HFFc6 (cell line): ENCODE data around the gene POU2F1. TPM values are rescaled to one million over a fixed set of nuclear protein-coding genes. Genes with fewer than 3 reads are reported as not detected.

ENCODE experiments used
- DNase-seq: peaks from one replicate; pipeline ENCODE4 v3.0.0-alpha.2; 2018
- H3K27ac Mint-ChIP-seq: 2 replicates; pipeline ENCODE4 v1.8.0; 2020; ENCODE audit warnings: mild to moderate bottlenecking, mixed read lengths
- H3K27me3 Mint-ChIP-seq: 2 replicates; pipeline ENCODE4 v1.8.0; 2021; ENCODE audit warnings: mild to moderate bottlenecking, moderate library complexity, mixed read lengths; ENCODE audit not compliant: insufficient read depth
- H3K36me3 Mint-ChIP-seq: 2 replicates; pipeline ENCODE4 v1.8.0; 2021; ENCODE audit warnings: low read depth, mixed read lengths
- H3K4me1 Mint-ChIP-seq: 2 replicates; pipeline ENCODE4 v1.8.0; 2020; ENCODE audit warnings: low read depth, mixed read lengths
- H3K4me3 Mint-ChIP-seq: 2 replicates; pipeline ENCODE4 v1.8.0; 2020; ENCODE audit warnings: mild to moderate bottlenecking, moderate library complexity, mixed read lengths
- H3K9me3 Mint-ChIP-seq: 2 replicates; pipeline ENCODE4 v1.8.0; 2020; ENCODE audit warnings: mild to moderate bottlenecking, mixed read lengths
- total RNA-seq, 6 experiments: library from RNA; stranded (reverse); fragmentation: NEBNext Ultra II Directional; extraction: Animal tissue kit (Norgen Biotek cat#: 25700); gene quantifications; 2 replicates in 1 of 6; 3 replicates in 5 of 6; pipeline ENCODE4 v1.2.3, GENCODE V29; 2021
- TF ChIP-seq, protein P1 (sequence below): fragments of 200-600 bp; sonication (generic); IDR thresholded peaks from 2 replicates; pipeline ENCODE4 v1.5.0; 2021; ENCODE audit warnings: antibody characterized with exemption, mild to moderate bottlenecking

The POU2F1 gene
- total RNA-seq, 6 experiments from 2014 or later = 3.4 to 6.6 (median 4.4) TPM

DNA sequence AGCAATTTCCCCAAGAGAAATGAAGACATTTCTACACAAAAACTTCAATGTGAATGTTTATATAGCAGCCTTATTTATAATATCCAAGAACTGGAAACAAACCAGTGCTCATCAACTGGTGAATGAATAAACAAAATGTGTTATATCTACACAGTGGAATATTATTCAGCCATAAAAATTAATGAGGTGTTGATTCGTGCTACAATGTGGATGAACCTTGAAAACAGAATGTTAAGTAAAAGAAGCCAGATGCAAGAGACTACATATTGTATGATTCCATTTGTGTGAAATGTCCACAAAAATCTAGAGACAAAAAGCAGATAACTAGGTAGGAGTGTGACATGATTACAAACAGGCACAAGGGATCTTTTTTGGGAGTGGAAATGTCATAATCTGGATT is 187.7 kb downstream of the POU2F1 start:
- peaks cover 7% of the 10 kb centered on the region; the same call in 1 of the 2 replicates for H3K36me3 Mint-ChIP-seq
- DNase-seq = no peak
- no peaks in the 10 kb centered on the region for H3K27me3 Mint-ChIP-seq
- peaks cover 9% of the 10 kb centered on the region for H3K4me1 Mint-ChIP-seq
- H3K9me3 Mint-ChIP-seq = no peaks in the 10 kb centered on the region
- TF ChIP-seq, protein P1, sequence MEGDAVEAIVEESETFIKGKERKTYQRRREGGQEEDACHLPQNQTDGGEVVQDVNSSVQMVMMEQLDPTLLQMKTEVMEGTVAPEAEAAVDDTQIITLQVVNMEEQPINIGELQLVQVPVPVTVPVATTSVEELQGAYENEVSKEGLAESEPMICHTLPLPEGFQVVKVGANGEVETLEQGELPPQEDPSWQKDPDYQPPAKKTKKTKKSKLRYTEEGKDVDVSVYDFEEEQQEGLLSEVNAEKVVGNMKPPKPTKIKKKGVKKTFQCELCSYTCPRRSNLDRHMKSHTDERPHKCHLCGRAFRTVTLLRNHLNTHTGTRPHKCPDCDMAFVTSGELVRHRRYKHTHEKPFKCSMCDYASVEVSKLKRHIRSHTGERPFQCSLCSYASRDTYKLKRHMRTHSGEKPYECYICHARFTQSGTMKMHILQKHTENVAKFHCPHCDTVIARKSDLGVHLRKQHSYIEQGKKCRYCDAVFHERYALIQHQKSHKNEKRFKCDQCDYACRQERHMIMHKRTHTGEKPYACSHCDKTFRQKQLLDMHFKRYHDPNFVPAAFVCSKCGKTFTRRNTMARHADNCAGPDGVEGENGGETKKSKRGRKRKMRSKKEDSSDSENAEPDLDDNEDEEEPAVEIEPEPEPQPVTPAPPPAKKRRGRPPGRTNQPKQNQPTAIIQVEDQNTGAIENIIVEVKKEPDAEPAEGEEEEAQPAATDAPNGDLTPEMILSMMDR = no peak
- H3K27ac Mint-ChIP-seq = no peak overlapping the region
- H3K4me3 Mint-ChIP-seq = no peak overlapping the region

DNA sequence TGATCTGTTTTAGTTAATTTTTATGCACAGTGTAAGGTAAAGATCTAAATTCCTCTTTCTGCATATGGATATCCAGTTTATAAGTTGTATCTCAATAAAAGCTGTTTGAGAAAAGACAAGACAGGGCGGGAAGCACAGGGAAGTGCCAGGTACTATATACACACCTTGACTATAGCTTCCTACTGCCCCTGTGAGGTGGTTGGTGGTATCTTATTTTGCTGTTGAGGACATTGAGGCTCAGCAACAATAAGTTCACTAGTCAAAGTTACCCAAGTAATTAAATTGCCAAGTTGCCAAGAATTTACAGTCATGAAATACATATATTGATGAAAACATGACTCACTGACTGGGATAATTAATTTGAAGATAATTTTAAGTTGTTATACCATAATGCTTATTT is 188.5 kb downstream of the POU2F1 start:
- Mint-ChIP-seq H3K4me1 (peaks cover 9% of the 10 kb centered on the region), H3K36me3 (peaks cover 7% of the 10 kb centered on the region; the same call in 1 of the 2 replicates), H3K27me3 (no peaks in the 10 kb centered on the region), H3K9me3 (no peaks in the 10 kb centered on the region), H3K27ac (no peak overlapping the region), H3K4me3 (no peak overlapping the region)
- DNase-seq = no peak
- TF ChIP-seq, protein P1 = no peak

DNA sequence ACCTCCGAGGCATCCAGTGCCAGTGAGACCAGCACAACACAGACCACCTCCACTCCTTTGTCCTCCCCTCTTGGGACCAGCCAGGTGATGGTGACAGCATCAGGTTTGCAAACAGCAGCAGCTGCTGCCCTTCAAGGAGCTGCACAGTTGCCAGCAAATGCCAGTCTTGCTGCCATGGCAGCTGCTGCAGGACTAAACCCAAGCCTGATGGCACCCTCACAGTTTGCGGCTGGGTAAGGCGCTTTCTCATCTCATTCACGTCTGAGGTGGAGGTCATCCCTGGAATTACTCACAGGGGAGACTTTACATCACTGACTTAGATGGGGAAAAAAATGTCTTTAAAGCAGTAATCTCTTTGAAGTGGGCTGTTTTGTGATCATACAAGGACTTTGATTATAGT is 191.4 kb downstream of the POU2F1 start:
- TF ChIP-seq, protein P1 = no peak
- H3K27ac Mint-ChIP-seq = no peak overlapping the region
- H3K4me3 Mint-ChIP-seq = no peak overlapping the region
- no peaks in the 10 kb centered on the region for H3K27me3 Mint-ChIP-seq
- no peak for DNase-seq
- H3K9me3 Mint-ChIP-seq = no peaks in the 10 kb centered on the region
- peaks cover 12% of the 10 kb centered on the region; the same call in 1 of the 2 replicates for H3K36me3 Mint-ChIP-seq
- H3K4me1 Mint-ChIP-seq = no peaks in the 10 kb centered on the region

DNA sequence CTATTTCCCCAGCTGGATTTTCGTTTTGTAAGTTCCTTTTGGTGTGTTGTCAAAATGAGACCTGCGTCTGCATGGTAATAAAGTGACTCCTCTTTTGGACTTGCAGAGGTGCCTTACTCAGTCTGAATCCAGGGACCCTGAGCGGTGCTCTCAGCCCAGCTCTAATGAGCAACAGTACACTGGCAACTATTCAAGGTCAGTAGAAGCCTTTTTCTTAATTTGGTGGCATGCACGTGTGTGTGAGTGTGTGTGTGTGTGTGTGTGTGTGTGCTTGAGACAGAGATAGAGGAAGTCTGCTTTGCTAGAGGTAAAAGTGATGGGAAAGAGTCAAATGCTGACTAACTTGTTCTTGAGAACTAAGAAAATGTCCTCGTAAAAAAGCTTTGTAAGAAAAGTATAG is 192.2 kb downstream of the POU2F1 start:
- TF ChIP-seq, protein P1 = no peak
- peaks cover 12% of the 10 kb centered on the region; the same call in 1 of the 2 replicates for H3K36me3 Mint-ChIP-seq
- H3K4me1 Mint-ChIP-seq = no peaks in the 10 kb centered on the region
- no peak for DNase-seq
- no peak overlapping the region for H3K4me3 Mint-ChIP-seq
- H3K27ac Mint-ChIP-seq = no peak overlapping the region
- H3K27me3 Mint-ChIP-seq = no peaks in the 10 kb centered on the region
- no peaks in the 10 kb centered on the region for H3K9me3 Mint-ChIP-seq

DNA sequence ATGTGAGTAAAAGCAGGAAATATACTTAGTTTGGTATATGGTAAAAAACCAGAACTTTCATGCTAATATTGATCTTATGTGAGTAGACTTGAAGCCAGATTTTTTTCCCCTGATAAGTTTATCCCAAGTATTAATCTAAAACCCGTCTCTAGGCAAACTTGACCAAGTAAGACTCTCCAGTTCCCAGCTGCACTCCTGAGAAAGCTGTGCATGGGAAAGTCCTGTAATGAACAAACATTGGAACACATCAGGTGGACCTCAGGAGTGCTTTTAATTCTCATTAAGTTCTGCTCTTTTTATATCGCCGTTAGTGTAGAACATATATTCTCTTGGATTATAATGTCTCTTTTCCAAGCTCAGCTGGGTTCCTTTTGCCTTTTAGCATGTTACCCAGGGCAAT is 192.6 kb downstream of the POU2F1 start:
- DNase-seq = no peak
- no peaks in the 10 kb centered on the region for H3K9me3 Mint-ChIP-seq
- H3K27me3 Mint-ChIP-seq = no peaks in the 10 kb centered on the region
- peaks cover 12% of the 10 kb centered on the region; the same call in 1 of the 2 replicates for H3K36me3 Mint-ChIP-seq
- no peak overlapping the region for H3K4me3 Mint-ChIP-seq
- TF ChIP-seq, protein P1 = no peak
- H3K4me1 Mint-ChIP-seq = no peaks in the 10 kb centered on the region
- no peak overlapping the region for H3K27ac Mint-ChIP-seq

DNA sequence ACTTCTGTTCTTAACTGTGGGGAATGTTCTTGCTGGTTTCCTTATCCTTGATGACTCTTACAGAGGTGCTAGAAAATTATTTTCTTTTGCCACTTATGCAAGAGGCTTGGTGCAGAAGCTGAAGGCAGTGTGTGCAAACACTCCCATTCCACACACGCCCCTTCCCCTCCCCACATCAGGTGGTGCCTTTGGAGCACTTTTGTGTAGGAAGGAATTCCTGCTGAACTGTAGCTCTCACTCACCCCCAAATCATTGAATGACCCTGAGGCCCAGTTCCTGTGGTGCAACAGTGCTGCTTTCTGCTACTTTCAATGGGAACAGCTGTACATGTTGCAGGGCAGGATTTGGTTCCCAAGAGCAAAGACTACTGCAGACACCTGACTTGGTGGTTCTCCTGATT is 195.8 kb downstream of the POU2F1 start:
- Mint-ChIP-seq H3K4me3 (no peak overlapping the region), H3K4me1 (0 out of 2 replicates have a peak, but pooled peaks cover 4% of the 10 kb centered on the region), H3K36me3 (peaks cover 12% of the 10 kb centered on the region; the same call in 1 of the 2 replicates), H3K9me3 (no peaks in the 10 kb centered on the region), H3K27me3 (no peaks in the 10 kb centered on the region), H3K27ac (no peak overlapping the region)
- no peak for DNase-seq
- TF ChIP-seq, protein P1 = no peak
